ENCODE measurements around the gene LAMTOR5. TPM values are rescaled to one million over a fixed set of nuclear protein-coding genes. Genes with fewer than 3 reads are reported as not detected.

LAMTOR5 gene
- polyA plus RNA-seq, 1 donor from 2014 or later, result 102 TPM

- TF ChIP-seq CTCF (IDR thresholded peaks at IDR 0.05; ENCODE audit: poor library complexity, severe bottlenecking), result no peak
- TF ChIP-seq RAD21 (conservative IDR thresholded peaks at IDR 0.05), result no peak
- TF ChIP-seq TAF1 (IDR thresholded peaks at IDR 0.05; ENCODE audit: low read depth), result no peak
- TF ChIP-seq EZH2 (IDR thresholded peaks at IDR 0.05; ENCODE audit: borderline replicate concordance, insufficient read depth, low read length, poor library complexity, severe bottlenecking), result no peak
- TF ChIP-seq SMC3 (conservative IDR thresholded peaks at IDR 0.05; ENCODE audit: poor library complexity), result no peak
- TF ChIP-seq REST (IDR thresholded peaks at IDR 0.05; ENCODE audit: borderline replicate concordance), result no peak
- TF ChIP-seq MXI1 (conservative IDR thresholded peaks at IDR 0.05; ENCODE audit: poor library complexity, severe bottlenecking), result no peak
- TF ChIP-seq POLR2AphosphoS5 (IDR thresholded peaks at IDR 0.05), result no peak
- TF ChIP-seq EP300 (conservative IDR thresholded peaks at IDR 0.05; ENCODE audit: poor library complexity, severe bottlenecking), result no peak
- Histone ChIP-seq H3K9me2 (ENCODE audit: insufficient read depth, low read length) (no peaks in the 10 kb centered on the region), H2AFZ (ENCODE audit: low read depth, low read length) (no peak overlapping the region), H3K27me3 (ENCODE audit: insufficient read depth, low read depth, low read length) (no peaks in the 10 kb centered on the region), H3K9me3 (ENCODE audit: low read length) (no peaks in the 10 kb centered on the region), H3K36me3 (ENCODE audit: insufficient read depth, low read length) (no peaks in the 10 kb centered on the region), H4K20me1 (ENCODE audit: insufficient read depth) (no peaks in the 10 kb centered on the region), H3K79me2 (replicated peaks; ENCODE audit: insufficient read depth, low read length) (no peaks in the 10 kb centered on the region), H3K27ac (ENCODE audit: low read length) (no peak overlapping the region), H3K4me3 (ENCODE audit: low read length) (no peak overlapping the region), H3K9ac (ENCODE audit: low read length) (no peak overlapping the region), H3F3A (ENCODE audit: insufficient read depth, low read length, poor library complexity, severe bottlenecking) (no peaks in the 10 kb centered on the region), H3K4me2 (ENCODE audit: low read length) (no peak overlapping the region)
These were observed 13.0 kb downstream of the LAMTOR5 start for GRCh38 chr1:110394493-110394820.

GRCh38 chr1:110393691-110394492 lies 13.6 kb downstream of the LAMTOR5 start:
- H3K36me3 ChIP-seq (ENCODE audit: insufficient read depth, low read length), result no peaks in the 10 kb centered on the region
- H3K79me2 ChIP-seq (replicated peaks; ENCODE audit: insufficient read depth, low read length), result no peaks in the 10 kb centered on the region
- no peak overlapping the region for H3K9ac ChIP-seq (ENCODE audit: low read length)
- no peak overlapping the region for H3K27ac ChIP-seq (ENCODE audit: low read length)
- no peak overlapping the region for H3K4me3 ChIP-seq (ENCODE audit: low read length)
- no peaks in the 10 kb centered on the region for H3K27me3 ChIP-seq (ENCODE audit: insufficient read depth, low read depth, low read length)
- no peaks in the 10 kb centered on the region for H3K9me3 ChIP-seq (ENCODE audit: low read length)
- no peak overlapping the region for H3K4me2 ChIP-seq (ENCODE audit: low read length)
- no peaks in the 10 kb centered on the region for H3K9me2 ChIP-seq (ENCODE audit: insufficient read depth, low read length)
- no peak overlapping the region for H2AFZ ChIP-seq (ENCODE audit: low read depth, low read length)
- no peaks in the 10 kb centered on the region for H3F3A ChIP-seq (ENCODE audit: insufficient read depth, low read length, poor library complexity, severe bottlenecking)
- H4K20me1 ChIP-seq (ENCODE audit: insufficient read depth), result no peaks in the 10 kb centered on the region
- no peak for TF ChIP-seq POLR2AphosphoS5 (IDR thresholded peaks at IDR 0.05)
